ENCODE measurements around the gene KRTAP1-4.
"Not testable (repeated sequence)": the region's sequence is repeated elsewhere in the genome, so short reads cannot be mapped to it uniquely, and the experiment has no call there.

Gene KRTAP1-4

DNA sequence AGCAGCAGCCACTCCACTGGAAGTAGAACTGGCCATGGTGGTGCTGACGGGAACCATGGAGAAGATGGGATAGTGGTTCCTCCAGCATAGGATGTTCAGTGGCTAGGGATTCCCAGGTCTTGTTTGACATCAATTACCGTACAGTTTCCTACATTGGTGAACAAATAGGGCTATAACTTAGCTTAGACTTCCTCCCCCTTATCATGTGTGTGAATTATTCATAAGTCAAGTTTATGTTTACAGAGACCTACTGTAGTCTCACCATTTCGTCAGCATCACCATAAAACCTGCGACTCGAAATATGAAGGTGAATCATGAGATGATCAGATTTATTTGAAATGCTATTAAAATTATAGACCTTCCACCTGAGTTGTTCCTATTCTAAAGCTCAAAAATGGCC, 28.7 kb upstream of the KRTAP1-4 start:
- no peak overlapping the region for H3K4me3 Mint-ChIP-seq
- peaks cover 21% of the 10 kb centered on the region for H3K27me3 Mint-ChIP-seq
- no peaks in the 10 kb centered on the region for H3K4me1 Mint-ChIP-seq
- H3K27ac Mint-ChIP-seq = no peak overlapping the region
- CTCF ChIA-PET = interaction anchor here (1.0 to 1.1 kb wide), 2 partner anchors 10 to 11 kb away, joined by 3 to 4 read pairs; partner anchors contain the start of gene KRTAP2-1
- peaks cover 6% of the 10 kb centered on the region for H3K9me3 Mint-ChIP-seq
- no peak for DNase-seq
- H3K36me3 Mint-ChIP-seq = no peaks in the 10 kb centered on the region

DNA sequence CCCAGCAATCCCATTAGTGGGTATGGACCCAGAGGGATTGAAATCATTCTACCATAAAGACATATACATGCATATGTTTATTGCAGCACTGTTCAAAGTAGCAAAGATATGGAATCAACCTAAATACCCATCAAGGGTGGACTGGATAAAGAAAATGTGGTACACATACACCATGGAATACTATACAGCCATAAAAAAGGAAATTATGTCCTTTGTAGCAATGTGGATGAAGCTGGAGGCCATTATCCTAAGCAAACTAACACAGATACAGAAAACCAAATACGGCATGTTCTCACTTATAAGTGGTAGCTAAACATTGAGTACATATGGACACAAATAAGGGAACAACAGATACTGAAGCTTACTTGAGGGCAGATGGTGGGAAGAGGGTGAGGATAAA, 27.6 kb upstream of the KRTAP1-4 start:
- no peaks in the 10 kb centered on the region for H3K36me3 Mint-ChIP-seq
- peaks cover 6% of the 10 kb centered on the region for H3K9me3 Mint-ChIP-seq
- no peak overlapping the region for H3K27ac Mint-ChIP-seq
- H3K4me3 Mint-ChIP-seq = no peak overlapping the region
- DNase-seq = no peak
- peaks cover 21% of the 10 kb centered on the region for H3K27me3 Mint-ChIP-seq
- H3K4me1 Mint-ChIP-seq = no peaks in the 10 kb centered on the region
- CTCF ChIA-PET = no interaction called here

DNA sequence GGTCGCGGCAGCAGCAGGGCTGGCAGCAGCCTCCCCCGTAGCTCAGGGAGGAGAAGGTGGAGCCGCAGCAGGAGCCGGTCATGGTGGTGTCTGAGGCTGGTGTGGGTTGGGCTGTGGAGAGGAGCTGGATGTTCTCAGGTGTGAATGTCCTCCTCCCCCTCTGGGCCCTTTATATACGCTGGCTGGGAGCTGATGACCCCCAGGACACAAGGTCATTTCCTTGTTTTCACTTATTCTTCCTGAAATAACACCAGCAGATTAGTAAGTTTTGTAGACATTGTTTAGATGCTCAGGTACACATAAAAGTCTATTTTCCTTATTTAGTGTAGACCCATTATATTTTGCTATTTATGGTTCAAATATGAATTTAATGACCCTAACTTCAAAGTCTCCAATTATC, 25.1 kb upstream of the KRTAP1-4 start, which contains the start of gene KRTAP2-2:
Gene KRTAP2-2, minus strand, starts transcription at position 101 of the 400 bp plus-strand sequence. Its CDS starts 19 bp downstream, at position 82.
- H3K36me3 Mint-ChIP-seq, CTCF ChIA-PET, H3K4me3 Mint-ChIP-seq, DNase-seq, H3K27ac Mint-ChIP-seq, H3K9me3 Mint-ChIP-seq, H3K4me1 Mint-ChIP-seq: not testable (repeated sequence)
- H3K27me3 Mint-ChIP-seq = peaks cover 12% of the 10 kb centered on the region

DNA sequence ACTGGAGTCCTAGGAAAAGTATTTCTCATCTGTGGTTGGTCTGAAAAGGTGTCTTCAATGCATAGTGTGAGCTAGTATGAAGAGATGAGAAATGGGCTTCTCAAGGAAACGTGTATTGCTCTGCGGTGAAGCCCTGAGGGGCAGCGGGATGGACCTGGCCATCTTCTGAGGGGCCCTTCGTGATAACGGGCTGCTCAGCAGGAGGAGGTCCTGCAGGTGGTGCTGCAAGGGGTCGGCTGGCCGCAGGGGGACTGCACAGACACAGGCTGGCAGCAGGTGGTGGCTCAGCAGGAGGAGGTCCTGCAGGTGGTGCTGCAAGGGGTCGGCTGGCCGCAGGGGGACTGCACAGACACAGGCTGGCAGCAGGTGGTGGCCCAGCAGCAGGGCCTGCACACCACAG, 24.6 kb upstream of the KRTAP1-4 start:
- H3K4me1 Mint-ChIP-seq, H3K36me3 Mint-ChIP-seq, H3K27me3 Mint-ChIP-seq, H3K9me3 Mint-ChIP-seq, H3K27ac Mint-ChIP-seq, H3K4me3 Mint-ChIP-seq, CTCF ChIA-PET, DNase-seq: not testable (repeated sequence)

DNA sequence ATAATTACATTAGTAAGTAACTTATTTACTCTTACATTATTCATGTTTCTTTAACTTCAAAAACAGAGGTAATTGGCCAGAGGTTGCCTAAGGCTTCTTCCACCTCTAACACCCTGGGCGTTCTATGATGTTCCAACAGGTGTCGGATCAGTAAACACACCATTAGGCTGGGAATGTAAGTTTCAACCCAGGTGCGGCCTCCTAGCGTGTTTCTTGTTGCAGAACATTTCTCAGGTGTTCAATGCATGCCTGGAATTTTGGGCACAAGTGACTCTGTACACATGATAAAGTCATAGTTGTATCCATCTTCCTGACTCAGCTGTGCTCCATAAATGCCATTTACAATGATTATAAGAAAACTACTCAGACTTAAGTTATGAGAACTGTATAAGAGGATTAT, 24.0 kb upstream of the KRTAP1-4 start:
- no peak overlapping the region for H3K27ac Mint-ChIP-seq
- DNase-seq = no peak
- peaks cover 6% of the 10 kb centered on the region for H3K9me3 Mint-ChIP-seq
- no peak overlapping the region for H3K4me3 Mint-ChIP-seq
- CTCF ChIA-PET = no interaction called here
- H3K27me3 Mint-ChIP-seq = peaks cover 5% of the 10 kb centered on the region
- no peaks in the 10 kb centered on the region for H3K36me3 Mint-ChIP-seq
- H3K4me1 Mint-ChIP-seq = no peaks in the 10 kb centered on the region

DNA sequence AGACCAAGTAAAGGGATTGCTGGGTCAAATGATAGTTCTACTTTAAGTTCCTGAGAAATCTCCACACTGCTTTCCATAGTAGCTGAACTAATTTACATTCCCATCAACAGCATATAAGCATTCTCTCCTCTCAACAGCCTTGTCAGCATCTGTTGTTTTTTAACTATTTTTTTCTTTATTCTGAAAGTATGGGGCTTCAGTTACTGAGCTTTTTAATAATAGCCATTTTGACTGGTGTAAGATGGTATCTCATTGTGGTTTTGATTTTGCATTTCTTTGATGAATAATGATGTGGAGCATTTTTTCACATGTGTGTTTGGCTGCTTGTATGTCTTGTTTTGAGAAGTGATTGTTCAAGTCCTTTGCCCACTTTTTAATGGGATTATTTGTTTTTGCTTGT, 22.6 kb upstream of the KRTAP1-4 start:
- CTCF ChIA-PET = no interaction called here
- no peak overlapping the region for H3K4me3 Mint-ChIP-seq
- peaks cover 4% of the 10 kb centered on the region for H3K9me3 Mint-ChIP-seq
- DNase-seq = no peak
- no peaks in the 10 kb centered on the region for H3K36me3 Mint-ChIP-seq
- H3K27ac Mint-ChIP-seq = no peak overlapping the region
- H3K4me1 Mint-ChIP-seq = no peaks in the 10 kb centered on the region
- peaks cover 17% of the 10 kb centered on the region for H3K27me3 Mint-ChIP-seq

DNA sequence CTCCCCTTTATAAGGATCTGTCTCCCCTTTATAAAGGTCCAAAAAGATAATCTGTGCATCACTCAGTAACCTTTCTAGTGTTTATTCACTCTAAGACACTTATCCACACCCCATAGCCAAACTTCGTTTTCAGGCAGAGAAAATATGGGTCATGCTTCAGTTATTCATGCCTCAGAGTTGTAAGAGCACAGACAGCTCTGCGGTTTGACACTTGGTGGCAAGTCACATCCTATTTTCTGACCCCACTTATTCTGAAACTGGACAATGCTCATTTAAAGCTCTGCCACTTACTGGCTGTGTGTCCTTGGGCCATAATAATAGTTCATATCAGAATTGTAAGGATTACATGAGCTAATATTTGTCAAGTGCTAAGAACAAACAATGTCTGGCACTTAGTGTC, 19.1 kb upstream of the KRTAP1-4 start:
- Mint-ChIP-seq H3K9me3 (no peaks in the 10 kb centered on the region), H3K27me3 (peaks cover 36% of the 10 kb centered on the region), H3K4me3 (no peak overlapping the region), H3K27ac (no peak overlapping the region), H3K4me1 (no peaks in the 10 kb centered on the region), H3K36me3 (no peaks in the 10 kb centered on the region)
- CTCF ChIA-PET = no interaction called here
- no peak for DNase-seq

DNA sequence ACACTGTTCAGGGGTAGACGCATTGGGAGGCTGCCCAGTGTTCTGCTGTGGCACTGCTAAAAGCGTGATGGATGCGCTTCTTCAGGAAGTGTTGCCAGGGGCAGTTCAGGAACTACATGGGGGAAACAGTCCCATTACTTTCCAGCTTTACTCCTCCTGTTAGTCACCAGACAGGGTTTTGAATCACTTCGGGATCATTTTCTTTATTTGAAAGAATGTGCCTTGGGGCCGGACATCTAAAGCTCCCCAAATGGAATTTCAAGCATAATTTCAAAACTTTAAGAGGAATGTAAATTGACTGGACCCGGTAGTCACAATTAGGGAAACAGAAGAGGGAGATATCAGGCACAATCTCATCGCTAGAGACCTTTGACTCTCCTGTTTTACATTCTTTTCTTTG, 18.4 kb upstream of the KRTAP1-4 start:
- DNase-seq = no peak

DNA sequence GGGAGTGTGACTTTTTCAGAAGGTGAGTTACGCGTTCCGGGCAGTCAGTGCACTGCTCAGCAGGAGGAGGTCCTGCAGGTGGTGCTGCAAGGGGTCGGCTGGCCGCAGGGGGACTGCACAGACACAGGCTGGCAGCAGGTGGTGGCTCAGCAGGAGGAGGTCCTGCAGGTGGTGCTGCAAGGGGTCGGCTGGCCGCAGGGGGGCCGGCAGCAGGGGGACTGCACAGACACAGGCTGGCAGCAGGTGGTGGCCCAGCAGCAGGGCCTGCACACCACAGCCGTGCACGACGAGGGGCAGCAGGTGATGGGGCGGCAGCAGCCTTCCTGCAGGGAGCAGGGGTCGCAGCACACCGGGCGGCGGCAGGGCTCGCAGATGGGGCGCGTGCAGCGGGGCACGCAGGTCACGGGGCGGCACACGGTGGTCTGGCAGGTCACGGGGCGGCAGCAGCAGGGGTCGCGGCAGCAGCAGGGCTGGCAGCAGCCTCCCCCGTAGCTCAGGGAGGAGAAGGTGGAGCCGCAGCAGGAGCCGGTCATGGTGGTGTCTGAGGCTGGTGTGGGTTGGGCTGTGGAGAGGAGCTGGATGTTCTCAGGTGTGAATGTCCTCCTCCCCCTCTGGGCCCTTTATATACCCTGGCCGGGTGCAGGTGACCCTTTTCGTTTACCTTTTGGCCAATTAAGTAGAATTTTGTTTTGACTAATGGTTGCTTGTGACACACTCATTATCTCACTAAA, 16.9 kb upstream of the KRTAP1-4 start, which contains the start of gene KRTAP2-1:
Gene KRTAP2-1, minus strand, starts transcription at position 582 of the 731 bp plus-strand sequence. Its CDS starts 49 bp downstream, at position 533.
- not testable (repeated sequence) for H3K27ac Mint-ChIP-seq, DNase-seq, H3K9me3 Mint-ChIP-seq, H3K4me3 Mint-ChIP-seq, H3K4me1 Mint-ChIP-seq, H3K36me3 Mint-ChIP-seq
- CTCF ChIA-PET = interaction anchor here (1.0 kb wide), 1 partner anchor 12 kb away, joined by 4 read pairs; no protein-coding TSS in a partner anchor
- H3K27me3 Mint-ChIP-seq = peaks cover 36% of the 10 kb centered on the region

More for the DNA sequence above, 18.4 kb upstream of the KRTAP1-4 start:
- H3K4me1 Mint-ChIP-seq = no peaks in the 10 kb centered on the region
- peaks cover 36% of the 10 kb centered on the region for H3K27me3 Mint-ChIP-seq
- H3K36me3 Mint-ChIP-seq = no peaks in the 10 kb centered on the region
- CTCF ChIA-PET = no interaction called here
- no peak overlapping the region for H3K4me3 Mint-ChIP-seq
- H3K27ac Mint-ChIP-seq = no peak overlapping the region
- no peaks in the 10 kb centered on the region for H3K9me3 Mint-ChIP-seq

DNA sequence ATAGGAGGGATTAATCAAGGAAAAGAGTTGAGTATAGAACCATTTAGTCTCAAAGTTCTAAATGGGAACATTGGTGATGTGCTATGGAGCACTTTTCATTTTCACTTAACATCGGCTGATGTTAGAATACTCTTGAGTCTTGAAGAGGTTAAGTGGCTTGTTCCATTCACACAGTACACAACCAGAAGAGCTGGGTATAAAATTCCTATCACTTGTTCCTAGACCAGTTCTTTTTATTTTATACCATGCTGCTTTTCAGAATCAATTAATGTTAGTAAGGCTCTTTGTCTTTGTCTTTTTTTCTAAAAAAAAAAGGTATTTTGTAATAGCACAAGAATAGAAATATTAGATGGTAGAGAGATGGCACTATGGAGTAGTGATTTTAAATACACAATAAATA, 13.0 kb upstream of the KRTAP1-4 start:
- Mint-ChIP-seq H3K27ac (no peak overlapping the region), H3K36me3 (no peaks in the 10 kb centered on the region), H3K4me1 (no peaks in the 10 kb centered on the region), H3K4me3 (no peak overlapping the region), H3K27me3 (peaks cover 30% of the 10 kb centered on the region), H3K9me3 (no peaks in the 10 kb centered on the region)
- DNase-seq = no peak
- CTCF ChIA-PET = no interaction called here

DNA sequence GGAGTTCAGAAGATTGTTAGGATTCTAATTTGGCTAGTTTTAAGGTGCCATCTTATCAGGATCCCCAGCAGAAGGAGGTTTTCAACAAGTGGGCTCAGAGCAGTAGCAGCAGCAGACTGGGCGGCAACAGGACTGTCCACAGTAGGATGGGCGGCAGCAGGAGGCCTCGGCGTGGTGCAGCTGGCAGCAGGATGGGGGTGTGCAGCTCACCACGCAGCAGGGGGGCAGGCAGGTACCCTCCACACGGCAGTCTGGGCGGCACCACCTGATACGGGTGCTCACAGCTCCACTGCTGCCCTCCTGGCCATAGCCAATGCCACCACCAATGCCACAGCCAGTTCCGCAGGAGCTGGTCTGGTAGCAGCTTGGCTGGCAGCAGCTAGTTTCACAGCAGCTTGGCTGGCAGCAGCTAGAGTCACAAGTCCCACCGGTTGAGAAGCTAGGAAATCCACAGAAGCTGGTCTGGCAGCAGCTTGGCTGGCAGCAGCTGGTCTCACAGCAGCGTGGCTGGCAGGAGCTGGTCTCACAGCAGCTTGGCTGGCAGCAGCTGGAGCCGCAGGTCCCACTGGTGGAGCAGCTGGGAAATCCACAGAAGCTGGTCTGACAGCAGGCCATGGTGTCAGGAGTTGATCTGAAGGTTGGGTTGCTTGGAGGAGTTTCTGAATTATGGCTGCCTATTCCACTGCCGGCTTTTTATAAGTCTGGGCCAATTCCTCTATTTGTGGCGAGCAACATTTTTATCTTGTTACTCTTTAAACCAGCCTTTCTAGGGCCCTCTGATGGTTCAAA, 11.0 kb upstream of the KRTAP1-4 start, which contains the start of gene KRTAP1-1:
Gene KRTAP1-1, minus strand, starts transcription at position 668 of the 789 bp plus-strand sequence. Its CDS starts 53 bp downstream, at position 615.
- H3K4me1 Mint-ChIP-seq, H3K9me3 Mint-ChIP-seq, DNase-seq, CTCF ChIA-PET, H3K27ac Mint-ChIP-seq, H3K4me3 Mint-ChIP-seq, H3K36me3 Mint-ChIP-seq: not testable (repeated sequence)
- peaks cover 14% of the 10 kb centered on the region for H3K27me3 Mint-ChIP-seq

DNA sequence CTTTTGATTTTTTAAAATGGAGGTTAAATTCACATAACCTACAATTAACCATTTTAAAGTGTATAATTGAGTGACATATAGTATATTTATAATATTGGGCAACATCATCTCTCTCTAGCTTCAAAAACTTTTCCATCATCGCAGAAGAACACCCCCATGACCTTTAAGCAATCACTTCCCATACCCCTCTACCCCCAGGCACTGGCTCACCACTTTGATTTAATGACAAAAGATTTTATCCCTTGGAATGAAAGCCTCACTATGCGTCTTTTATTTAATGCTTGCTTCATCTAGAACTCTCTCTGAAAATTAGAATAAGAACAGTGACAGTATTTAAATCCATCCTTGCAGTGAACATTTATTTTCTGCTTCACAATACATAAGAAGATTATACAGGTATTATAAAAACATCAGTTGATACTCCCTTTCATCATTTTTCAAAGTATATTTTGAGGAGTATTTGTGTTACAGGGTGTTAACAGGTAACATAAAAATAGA, 7.9 kb upstream of the KRTAP1-4 start:
- Mint-ChIP-seq H3K4me3 (no peak overlapping the region), H3K27ac (no peak overlapping the region), H3K4me1 (no peaks in the 10 kb centered on the region), H3K9me3 (no peaks in the 10 kb centered on the region), H3K27me3 (peaks cover 15% of the 10 kb centered on the region), H3K36me3 (no peaks in the 10 kb centered on the region)
- CTCF ChIA-PET = no interaction called here
- no peak for DNase-seq

DNA sequence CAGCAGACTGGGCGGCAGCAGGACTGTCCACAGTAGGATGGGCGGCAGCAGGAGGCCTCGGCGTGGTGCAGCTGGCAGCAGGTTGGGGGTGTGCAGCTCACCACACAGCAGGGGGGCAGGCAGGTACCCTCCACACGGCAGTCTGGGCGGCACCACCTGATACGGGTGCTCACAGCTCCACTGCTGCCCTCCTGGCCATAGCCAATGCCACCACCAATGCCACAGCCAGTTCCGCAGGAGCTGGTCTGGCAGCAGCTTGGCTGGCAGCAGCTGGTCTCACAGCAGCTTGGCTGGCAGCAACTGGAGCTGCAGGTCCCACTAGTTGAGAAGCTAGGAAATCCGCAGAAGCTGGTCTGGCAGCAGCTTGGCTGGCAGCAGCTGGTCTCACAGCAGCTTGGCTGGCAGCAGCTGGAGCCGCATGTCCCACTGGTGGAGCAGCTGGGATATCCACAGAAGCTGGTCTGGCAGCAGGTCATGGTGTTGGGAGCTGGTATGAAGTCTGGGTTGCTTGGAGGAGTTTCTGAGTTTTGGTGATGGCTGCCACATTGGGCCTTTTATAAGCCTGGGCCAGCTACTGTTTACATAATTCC, 4.4 kb upstream of the KRTAP1-4 start, which contains the start of gene KRTAP1-3:
Gene KRTAP1-3, minus strand, starts transcription at position 529 of the 590 bp plus-strand sequence. Its CDS starts 53 bp downstream, at position 476.
- H3K4me3 Mint-ChIP-seq, DNase-seq, H3K27ac Mint-ChIP-seq, CTCF ChIA-PET, H3K4me1 Mint-ChIP-seq, H3K9me3 Mint-ChIP-seq, H3K36me3 Mint-ChIP-seq: not testable (repeated sequence)
- peaks cover 11% of the 10 kb centered on the region for H3K27me3 Mint-ChIP-seq

DNA sequence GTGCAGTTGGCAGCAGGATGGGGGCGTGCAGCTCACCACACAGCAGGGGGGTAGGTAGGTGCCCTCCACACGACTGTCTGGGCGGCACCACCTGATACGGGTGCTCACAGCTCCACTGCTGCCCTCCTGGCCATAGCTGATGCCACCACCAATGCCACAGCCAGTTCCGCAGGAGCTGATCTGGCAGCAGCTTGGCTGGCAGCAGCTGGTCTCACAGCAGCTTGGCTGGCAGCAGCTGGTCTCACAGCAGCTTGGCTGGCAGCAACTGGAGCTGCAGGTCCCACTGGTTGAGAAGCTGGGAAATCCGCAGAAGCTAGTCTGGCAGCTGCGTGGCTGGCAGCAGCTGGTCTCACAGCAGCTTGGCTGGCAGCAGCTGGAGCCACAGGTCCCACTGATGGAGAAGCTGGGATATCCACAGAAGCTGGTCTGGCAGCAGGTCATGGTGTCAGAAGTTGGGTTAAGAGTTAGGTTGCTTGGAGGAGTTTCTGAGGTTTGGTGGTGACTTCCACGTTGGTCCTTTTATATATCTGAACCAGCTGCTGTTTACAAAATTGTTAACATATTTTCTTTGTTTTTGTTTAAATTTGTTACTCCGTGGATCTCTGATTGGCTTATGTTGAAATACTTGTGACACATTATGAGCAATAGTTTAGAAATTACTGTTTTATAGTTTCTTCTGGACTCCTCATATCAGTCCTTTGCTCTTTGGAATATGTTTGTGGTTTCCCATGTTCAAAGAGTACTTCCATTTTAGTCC, 3.1 kb downstream of the KRTAP1-4 start, which contains the start of gene KRTAP1-5:
Gene KRTAP1-5, minus strand, starts transcription at position 494 of the 757 bp plus-strand sequence. Its CDS starts 53 bp downstream, at position 441.
- CTCF ChIA-PET = no interaction called here
- no peaks in the 10 kb centered on the region for H3K9me3 Mint-ChIP-seq

More for the DNA sequence above, 3.1 kb downstream of the KRTAP1-4 start, which contains the start of gene KRTAP1-5:
- no peaks in the 10 kb centered on the region for H3K36me3 Mint-ChIP-seq
- no peak within 1 kb of the TSS for H3K27ac Mint-ChIP-seq
- H3K4me3 Mint-ChIP-seq = no peak within 1 kb of the TSS
- peaks cover 7% of the 10 kb centered on the region for H3K27me3 Mint-ChIP-seq
- DNase-seq = no peak
- no peaks in the 10 kb centered on the region for H3K4me1 Mint-ChIP-seq

Measured in activated naive CD4-positive, alpha-beta T cell treated with anti-CD3 and anti-CD28 coated beads, Interleukin-2, amount 10 ng/mL, durations not matched to agents 7 days and 5 days (primary cell).